GM12875 (cell line): ENCODE results near the gene CD48.
A peak's percentile ranks its signal among the peaks of the same experiment; 100 is the strongest.

Source experiments
- H3K4me3 ChIP-seq: one replicate; pipeline ENCODE4 v1.5.1; 2011; ENCODE audit warnings: low read depth, low read length, control low read depth
- TF ChIP-seq, protein P1 (sequence below): IDR thresholded peaks from 2 replicates; pipeline ENCODE4 v1.5.1; 2011; ENCODE audit warnings: low read depth, mild to moderate bottlenecking, control low read depth, inconsistent platforms, low read length, moderate library complexity, borderline replicate concordance; ENCODE audit not compliant: insufficient read depth

Gene CD48

DNA sequence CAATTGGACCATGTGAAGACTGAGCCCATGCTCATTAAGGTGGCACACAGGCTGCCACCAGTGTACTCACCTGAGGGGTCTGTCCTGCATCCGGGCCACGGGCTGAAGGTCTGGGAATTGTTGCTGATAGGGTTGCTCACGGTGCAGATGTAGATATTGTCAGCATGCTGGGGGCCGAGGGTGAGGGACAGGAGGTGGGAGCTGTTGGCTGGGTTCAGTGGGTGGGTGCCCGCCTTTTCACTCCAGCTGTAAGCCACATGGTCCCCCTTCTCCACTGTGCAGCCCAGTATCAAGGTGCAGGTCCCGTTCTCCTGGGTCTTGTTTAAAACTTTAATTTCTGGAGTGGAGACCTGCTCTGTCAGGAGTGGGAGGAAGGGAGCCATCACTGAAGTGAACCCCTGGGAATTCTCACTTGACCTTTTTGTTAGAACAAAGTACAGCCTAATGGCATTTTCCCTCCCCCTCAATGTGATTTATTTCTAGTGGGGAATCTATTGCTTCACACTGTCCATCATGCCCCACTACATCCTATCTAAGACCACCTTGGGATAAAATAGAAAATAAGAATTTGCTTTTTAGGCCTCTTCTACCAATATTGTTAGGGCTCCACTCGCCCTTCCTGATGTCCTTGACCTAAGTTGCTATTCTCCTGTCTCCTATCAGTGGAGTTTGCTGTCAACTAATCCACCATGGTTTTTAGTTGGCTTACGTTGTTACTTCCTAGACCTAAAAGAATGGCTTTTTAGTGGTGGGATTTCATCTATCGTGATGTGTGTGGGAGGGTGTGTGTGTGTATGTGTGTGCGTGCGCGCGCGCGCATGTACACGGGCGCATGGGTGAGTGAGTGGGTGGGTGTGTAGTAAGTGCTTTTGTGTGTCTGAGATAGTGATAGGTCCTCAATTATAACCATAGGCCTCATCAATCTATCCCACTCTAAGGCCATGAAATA is 76.8 kb downstream of the CD48 start:
- no peak overlapping the region for H3K4me3 ChIP-seq
- TF ChIP-seq, protein P1, sequence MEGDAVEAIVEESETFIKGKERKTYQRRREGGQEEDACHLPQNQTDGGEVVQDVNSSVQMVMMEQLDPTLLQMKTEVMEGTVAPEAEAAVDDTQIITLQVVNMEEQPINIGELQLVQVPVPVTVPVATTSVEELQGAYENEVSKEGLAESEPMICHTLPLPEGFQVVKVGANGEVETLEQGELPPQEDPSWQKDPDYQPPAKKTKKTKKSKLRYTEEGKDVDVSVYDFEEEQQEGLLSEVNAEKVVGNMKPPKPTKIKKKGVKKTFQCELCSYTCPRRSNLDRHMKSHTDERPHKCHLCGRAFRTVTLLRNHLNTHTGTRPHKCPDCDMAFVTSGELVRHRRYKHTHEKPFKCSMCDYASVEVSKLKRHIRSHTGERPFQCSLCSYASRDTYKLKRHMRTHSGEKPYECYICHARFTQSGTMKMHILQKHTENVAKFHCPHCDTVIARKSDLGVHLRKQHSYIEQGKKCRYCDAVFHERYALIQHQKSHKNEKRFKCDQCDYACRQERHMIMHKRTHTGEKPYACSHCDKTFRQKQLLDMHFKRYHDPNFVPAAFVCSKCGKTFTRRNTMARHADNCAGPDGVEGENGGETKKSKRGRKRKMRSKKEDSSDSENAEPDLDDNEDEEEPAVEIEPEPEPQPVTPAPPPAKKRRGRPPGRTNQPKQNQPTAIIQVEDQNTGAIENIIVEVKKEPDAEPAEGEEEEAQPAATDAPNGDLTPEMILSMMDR = no peak

DNA sequence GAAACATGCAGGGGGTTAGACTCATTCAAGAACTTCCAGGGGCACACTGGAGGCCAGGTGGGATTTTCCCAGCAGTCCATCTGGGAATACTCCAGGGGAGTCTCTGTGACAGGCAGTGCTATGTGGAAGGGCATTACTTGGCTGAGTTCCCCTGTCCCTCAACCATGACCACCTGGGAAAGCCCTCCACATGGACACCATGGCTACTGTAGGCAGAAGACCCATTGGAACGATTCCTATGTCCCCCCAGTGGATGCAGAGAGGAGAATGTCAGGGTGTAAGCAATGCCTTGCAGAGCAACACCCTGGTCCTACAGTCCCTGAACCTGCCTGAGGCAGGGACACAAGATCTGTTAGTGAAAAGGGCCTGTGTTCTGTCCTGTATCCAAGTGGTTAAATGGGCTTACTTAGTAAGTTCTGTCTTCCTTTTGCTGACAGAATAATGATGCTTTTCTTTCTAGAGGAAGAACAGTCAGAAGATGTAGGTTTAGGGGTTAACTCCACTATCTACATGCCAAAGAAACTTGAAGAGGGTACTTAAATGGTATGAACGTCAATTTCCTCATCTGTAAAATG is 78.2 kb downstream of the CD48 start:
- TF ChIP-seq, protein P1 = 0 out of 2 replicates have a peak, but pooled peaks have one; percentile 1
- no peak overlapping the region for H3K4me3 ChIP-seq

DNA sequence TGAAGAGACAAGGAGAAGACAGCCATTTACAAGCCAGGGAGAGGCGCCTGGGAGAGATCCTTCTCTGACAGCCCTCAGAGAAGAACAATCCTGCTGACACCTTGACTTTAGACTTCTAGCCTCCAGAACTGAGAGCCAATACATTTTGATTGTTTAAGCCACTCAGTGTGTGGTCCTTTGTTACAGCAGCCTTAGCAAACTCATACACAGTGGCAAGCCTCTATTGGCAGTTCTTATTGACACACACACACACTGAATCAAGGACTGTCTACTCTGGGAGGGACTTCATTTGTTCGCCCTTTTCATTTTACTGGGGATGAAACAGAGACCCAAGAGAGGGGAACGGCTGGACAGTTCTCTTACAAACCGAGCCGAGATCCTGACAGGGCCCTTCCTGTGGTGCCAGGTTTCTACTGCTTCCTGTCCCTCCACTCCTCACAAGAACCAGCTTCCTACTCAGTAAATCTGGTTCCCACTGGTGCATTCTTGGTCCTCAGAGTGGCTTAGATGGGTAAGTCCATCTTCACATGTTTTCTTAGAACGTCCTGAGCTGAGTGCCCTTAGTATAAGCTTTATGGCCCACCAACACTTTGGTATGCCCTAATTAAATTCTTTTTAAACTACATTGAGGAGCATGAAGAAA is 79.5 kb downstream of the CD48 start:
- H3K4me3 ChIP-seq = no peak overlapping the region
- TF ChIP-seq, protein P1 = no peak

DNA sequence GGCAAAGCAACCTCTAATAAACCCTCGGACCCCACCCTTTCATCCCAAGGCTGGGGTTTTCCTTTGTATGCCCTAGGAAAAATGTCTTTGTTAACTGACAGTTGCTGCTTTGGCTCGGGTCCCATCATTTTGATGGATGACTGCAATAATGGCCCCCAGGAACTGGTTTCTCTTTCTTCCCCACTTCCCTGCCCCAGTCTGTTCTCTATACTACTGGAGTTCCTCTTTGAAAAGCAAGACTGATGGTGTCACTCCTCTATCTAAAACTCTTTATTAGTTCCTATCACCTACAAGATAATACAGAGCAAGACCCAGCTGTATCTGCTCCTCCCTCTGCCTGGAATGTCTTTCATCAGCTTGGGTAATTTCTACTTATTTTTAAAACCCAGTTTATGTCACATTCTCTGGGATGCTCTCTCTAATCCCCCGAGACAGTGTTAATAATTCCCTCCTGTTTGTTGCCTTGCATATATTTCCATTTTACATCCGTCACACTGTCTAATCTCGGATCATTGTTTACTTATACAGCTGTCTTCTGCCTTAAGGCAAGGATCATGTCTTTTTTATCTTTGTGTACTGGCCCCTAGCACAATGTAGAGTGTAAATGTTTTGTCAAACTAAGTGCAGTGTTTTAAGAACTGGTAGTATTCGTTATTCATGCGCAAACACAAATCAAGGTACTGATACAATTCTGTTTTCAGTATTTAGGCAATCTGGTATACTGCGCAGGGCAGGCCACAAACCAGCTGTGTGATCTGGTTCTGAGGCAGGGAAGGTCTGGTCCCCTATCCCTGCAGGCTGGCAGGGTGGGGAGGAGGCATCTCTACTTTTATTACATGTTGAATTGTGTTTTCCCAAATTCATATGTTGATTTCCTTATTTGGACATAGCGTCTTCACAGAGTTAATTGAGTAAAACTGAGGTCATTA is 80.8 kb downstream of the CD48 start:
- no peak overlapping the region for H3K4me3 ChIP-seq
- TF ChIP-seq, protein P1 = no peak

DNA sequence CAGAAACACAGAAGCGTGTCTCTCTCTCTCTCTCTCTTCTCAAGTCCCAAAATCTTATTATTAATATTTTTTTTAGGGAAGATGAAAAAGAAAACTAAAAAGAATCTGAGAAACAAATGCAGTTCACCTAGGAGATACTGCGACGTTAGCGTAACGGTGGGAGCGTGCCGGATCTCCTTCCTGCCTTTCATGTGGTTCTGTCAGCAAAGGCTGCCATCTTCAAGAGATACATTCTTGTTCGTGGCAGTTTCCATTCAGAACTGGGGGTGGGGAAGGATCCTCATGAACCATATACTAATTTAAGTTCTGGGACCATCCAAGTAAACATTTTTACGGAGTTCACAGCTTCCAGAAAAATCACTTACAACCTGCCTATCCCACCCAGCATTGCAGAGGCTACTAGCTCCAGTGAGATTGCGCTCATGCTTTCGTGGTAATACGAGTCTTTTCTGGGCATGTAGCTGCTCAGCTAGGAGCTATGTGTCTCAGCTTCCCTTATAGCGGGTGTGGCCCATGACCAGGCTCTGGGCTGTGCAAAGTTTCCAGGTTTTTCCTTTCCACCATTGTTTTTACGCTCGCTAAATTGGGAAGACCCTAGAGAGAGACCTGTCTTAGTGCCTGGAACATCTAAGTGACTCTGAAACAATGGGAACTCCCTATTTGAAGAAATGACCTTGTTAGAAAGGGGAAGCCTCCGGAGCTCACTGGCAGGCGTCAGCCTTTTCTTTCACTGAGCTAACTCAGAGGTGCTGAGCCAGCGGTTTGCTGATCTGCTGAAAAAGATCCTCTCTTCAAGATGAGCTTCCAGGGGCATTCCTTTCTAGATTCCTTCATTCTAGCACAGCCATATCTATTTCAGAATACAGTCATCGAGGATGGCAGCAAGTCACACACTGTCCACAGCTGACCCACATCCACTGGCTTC is 82.1 kb downstream of the CD48 start:
- no peak overlapping the region for H3K4me3 ChIP-seq
- TF ChIP-seq, protein P1 = no peak
